ENCODE measurements around the gene XPR1. TPM values are rescaled to one million over a fixed set of nuclear protein-coding genes. Genes with fewer than 3 reads are reported as not detected.
"Not testable (repeated sequence)": the region's sequence is repeated elsewhere in the genome, so short reads cannot be mapped to it uniquely, and the experiment has no call there.

Gene XPR1
- total RNA-seq, 1 donor from 2014 or later = 21.4 TPM

GRCh38 chr1:180642781-180643180 lies 11.0 kb downstream of the XPR1 start:
- Mint-ChIP-seq H3K36me3 (ENCODE audit: unreplicated experiment) (no peaks in the 10 kb centered on the region), H3K27me3 (ENCODE audit: unreplicated experiment) (no peaks in the 10 kb centered on the region), H3K9me3 (ENCODE audit: unreplicated experiment) (no peaks in the 10 kb centered on the region), H3K4me1 (ENCODE audit: unreplicated experiment) (peaks cover 7% of the 10 kb centered on the region), H3K27ac (ENCODE audit: unreplicated experiment) (no peak overlapping the region), H3K4me3 (ENCODE audit: unreplicated experiment) (no peak overlapping the region)
- no peak for TF ChIP-seq CTCF (IDR thresholded peaks at IDR 0.05)
- DNase-seq (ENCODE audit: extremely low spot score, unreplicated experiment) = no peak

- Mint-ChIP-seq H3K27ac (ENCODE audit: unreplicated experiment) (no peak overlapping the region), H3K4me3 (ENCODE audit: unreplicated experiment) (no peak overlapping the region), H3K9me3 (ENCODE audit: unreplicated experiment) (no peaks in the 10 kb centered on the region), H3K4me1 (ENCODE audit: unreplicated experiment) (peaks cover 7% of the 10 kb centered on the region), H3K27me3 (ENCODE audit: unreplicated experiment) (no peaks in the 10 kb centered on the region), H3K36me3 (ENCODE audit: unreplicated experiment) (no peaks in the 10 kb centered on the region)
- TF ChIP-seq CTCF (IDR thresholded peaks at IDR 0.05) = no peak
- no peak for DNase-seq (ENCODE audit: extremely low spot score, unreplicated experiment)
Observed at GRCh38 chr1:180643693-180644092, 11.9 kb downstream of the XPR1 start.

- peaks cover 7% of the 10 kb centered on the region for H3K4me1 Mint-ChIP-seq (ENCODE audit: unreplicated experiment)
- DNase-seq (ENCODE audit: extremely low spot score, unreplicated experiment) = no peak
- no peaks in the 10 kb centered on the region for H3K36me3 Mint-ChIP-seq (ENCODE audit: unreplicated experiment)
- H3K9me3 Mint-ChIP-seq (ENCODE audit: unreplicated experiment) = no peaks in the 10 kb centered on the region
- no peak overlapping the region for H3K27ac Mint-ChIP-seq (ENCODE audit: unreplicated experiment)
- H3K4me3 Mint-ChIP-seq (ENCODE audit: unreplicated experiment) = no peak overlapping the region
- no peaks in the 10 kb centered on the region for H3K27me3 Mint-ChIP-seq (ENCODE audit: unreplicated experiment)
- TF ChIP-seq CTCF (IDR thresholded peaks at IDR 0.05) = no peak
Observed at GRCh38 chr1:180644526-180645192, 12.8 kb downstream of the XPR1 start.

- H3K27ac Mint-ChIP-seq (ENCODE audit: unreplicated experiment); H3K36me3 Mint-ChIP-seq (ENCODE audit: unreplicated experiment); H3K27me3 Mint-ChIP-seq (ENCODE audit: unreplicated experiment); H3K4me3 Mint-ChIP-seq (ENCODE audit: unreplicated experiment); DNase-seq (ENCODE audit: extremely low spot score, unreplicated experiment); H3K9me3 Mint-ChIP-seq (ENCODE audit: unreplicated experiment); H3K4me1 Mint-ChIP-seq (ENCODE audit: unreplicated experiment): not testable (repeated sequence)
Observed at GRCh38 chr1:180645261-180645660, 13.4 kb downstream of the XPR1 start.

- no peak for TF ChIP-seq CTCF (IDR thresholded peaks at IDR 0.05)
- Mint-ChIP-seq H3K27ac (ENCODE audit: unreplicated experiment) (no peak overlapping the region), H3K27me3 (ENCODE audit: unreplicated experiment) (no peaks in the 10 kb centered on the region), H3K9me3 (ENCODE audit: unreplicated experiment) (no peaks in the 10 kb centered on the region), H3K4me1 (ENCODE audit: unreplicated experiment) (peaks cover 7% of the 10 kb centered on the region), H3K4me3 (ENCODE audit: unreplicated experiment) (no peak overlapping the region), H3K36me3 (ENCODE audit: unreplicated experiment) (no peaks in the 10 kb centered on the region)
- no peak for DNase-seq (ENCODE audit: extremely low spot score, unreplicated experiment)
Observed at GRCh38 chr1:180646093-180646492, 14.3 kb downstream of the XPR1 start.

- Mint-ChIP-seq H3K4me3 (ENCODE audit: unreplicated experiment) (no peak overlapping the region), H3K36me3 (ENCODE audit: unreplicated experiment) (no peaks in the 10 kb centered on the region), H3K27ac (ENCODE audit: unreplicated experiment) (no peak overlapping the region), H3K9me3 (ENCODE audit: unreplicated experiment) (no peaks in the 10 kb centered on the region), H3K27me3 (ENCODE audit: unreplicated experiment) (no peaks in the 10 kb centered on the region), H3K4me1 (ENCODE audit: unreplicated experiment) (peaks cover 7% of the 10 kb centered on the region)
- DNase-seq (ENCODE audit: extremely low spot score, unreplicated experiment) = no peak
- TF ChIP-seq CTCF (IDR thresholded peaks at IDR 0.05) = no peak
Observed at GRCh38 chr1:180646547-180646946, 14.7 kb downstream of the XPR1 start.
